Activated effector memory CD4-positive, alpha-beta T cell treated with anti-CD3 and anti-CD28 coated beads, Interleukin-2, amount 50 U/mL, for 16 hours (primary cell): Measurements from ENCODE around the gene TRAF3IP1.
A peak's percentile ranks its signal among the peaks of the same experiment; 100 is the strongest.

Experiments used
- DNase-seq: peaks from one replicate; pipeline ENCODE4 v3.0.0-alpha.2; 2020

The TRAF3IP1 gene

DNA sequence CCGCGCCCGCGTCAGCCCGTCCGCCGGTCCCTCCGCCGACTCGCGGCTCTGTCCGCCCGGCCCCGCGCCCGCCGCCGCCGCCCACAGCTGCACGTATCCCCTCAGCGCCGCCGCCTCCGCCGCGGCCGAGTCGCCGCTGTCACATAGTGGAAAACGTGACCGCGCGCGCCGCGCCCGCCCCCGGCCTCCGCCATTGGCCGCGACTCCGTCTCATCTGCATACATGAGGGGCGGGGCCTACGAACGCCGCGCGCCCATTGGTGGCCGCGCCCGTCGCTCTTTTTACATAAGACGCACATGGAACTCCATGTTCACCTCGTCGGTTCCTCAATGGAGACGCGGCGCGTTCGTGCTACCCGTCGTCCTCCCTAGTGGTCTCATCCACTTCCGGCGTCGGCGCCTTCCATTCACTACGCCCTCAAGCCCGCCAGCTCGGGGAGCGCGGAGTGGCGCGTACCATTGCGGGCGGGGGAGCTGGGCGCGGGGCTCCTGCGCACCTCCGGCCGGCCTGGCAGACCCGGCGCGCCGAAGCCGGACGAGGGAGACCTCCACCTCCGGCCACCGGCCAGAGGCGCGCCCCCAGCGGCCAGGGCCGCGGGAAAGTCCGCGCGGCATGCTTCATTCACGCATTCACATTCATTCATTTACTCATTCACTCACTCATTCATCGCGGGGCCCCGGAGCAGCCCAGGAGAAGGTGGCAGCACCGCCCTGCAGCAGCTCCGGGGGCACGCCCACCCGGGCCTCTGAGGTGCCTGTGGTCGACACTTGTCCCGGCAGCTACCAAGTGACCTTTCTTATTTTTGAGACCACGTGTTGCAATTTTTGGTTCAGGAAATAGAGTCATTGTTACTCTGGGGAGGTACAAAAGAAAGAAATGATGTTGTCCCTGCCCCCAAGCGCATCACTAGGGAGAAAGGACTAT is 31.4 kb upstream of the TRAF3IP1 start:
- DNase-seq: peak; percentile 98

DNA sequence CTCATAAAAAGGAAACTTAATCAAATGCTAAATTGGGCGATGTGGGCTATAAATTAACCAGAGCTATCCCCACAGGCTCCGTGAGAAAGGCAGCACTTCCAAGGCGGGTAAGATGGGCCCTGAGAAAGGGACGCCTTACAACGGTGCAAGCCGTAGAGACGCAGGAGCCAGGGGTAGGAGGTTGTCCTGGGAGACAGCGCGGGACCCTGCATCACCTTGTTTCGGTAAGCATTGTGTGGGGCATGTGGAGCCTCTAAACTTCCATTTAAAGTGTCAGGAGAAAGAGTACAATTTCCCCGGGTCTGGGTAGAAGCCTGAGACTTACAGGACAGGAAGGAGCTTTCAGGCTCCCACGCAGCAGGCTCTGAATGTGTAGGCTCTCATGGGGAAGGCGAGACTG is 30.7 kb upstream of the TRAF3IP1 start:
- no peak for DNase-seq

DNA sequence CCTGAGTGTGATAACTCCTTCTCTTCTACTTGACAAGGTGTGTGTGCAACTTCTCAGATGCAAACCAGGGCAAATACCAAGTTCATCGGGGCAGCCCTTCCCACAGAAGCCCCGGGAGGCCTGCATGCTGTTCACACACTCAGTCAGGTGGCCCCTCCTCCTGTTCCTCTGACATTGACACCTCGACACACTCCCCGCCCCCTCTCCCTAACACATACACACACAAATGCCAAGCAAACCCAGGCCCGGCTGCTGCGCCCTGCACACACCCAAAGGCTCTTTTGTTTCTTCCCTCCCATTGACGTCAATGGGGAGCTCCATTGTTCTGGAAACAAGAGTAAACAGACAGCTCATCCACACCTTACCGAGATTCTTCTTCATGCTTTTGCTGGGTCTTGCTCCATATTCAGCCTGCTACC is 30.2 kb upstream of the TRAF3IP1 start:
- DNase-seq: no peak

DNA sequence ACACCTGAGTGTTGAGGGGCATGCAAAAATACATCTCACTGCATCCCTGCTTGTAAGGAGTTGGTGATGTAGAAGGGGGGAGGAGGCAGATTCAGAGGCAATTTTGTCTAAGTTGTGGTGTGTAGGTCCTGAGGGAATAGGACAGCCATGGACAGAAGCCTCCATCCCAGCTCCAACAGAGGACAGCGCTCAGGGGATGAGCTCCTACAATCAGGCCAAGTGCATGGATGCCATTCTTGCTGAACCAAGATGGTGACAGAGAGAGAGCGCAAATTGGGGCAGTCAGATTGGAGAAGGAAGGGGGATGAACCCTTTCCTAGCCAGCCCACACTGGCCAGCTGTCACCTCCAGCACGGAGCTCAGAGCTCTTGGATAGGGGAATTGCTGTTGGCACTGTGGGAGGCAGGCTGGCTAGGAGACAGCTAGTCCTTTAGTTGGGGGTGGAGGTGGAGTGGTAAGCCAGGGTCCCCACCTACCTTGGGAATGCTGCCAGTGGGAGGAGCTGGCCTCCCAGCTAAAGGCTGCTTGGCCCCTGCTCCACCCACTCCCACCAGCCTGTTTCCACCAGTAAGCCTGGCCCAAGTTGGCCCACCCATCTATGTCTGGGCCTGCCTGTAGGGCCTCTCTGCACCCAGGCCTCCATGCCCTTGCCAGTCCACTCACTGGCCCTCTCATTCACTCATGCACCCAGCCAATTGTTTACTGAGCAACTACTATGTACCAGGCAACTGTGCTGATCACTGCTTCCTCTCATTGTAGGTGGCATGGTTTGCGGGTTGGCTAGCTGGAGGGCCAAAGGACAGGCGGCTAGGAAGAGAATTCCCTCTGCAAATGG is 29.4 kb upstream of the TRAF3IP1 start:
- DNase-seq: no peak

DNA sequence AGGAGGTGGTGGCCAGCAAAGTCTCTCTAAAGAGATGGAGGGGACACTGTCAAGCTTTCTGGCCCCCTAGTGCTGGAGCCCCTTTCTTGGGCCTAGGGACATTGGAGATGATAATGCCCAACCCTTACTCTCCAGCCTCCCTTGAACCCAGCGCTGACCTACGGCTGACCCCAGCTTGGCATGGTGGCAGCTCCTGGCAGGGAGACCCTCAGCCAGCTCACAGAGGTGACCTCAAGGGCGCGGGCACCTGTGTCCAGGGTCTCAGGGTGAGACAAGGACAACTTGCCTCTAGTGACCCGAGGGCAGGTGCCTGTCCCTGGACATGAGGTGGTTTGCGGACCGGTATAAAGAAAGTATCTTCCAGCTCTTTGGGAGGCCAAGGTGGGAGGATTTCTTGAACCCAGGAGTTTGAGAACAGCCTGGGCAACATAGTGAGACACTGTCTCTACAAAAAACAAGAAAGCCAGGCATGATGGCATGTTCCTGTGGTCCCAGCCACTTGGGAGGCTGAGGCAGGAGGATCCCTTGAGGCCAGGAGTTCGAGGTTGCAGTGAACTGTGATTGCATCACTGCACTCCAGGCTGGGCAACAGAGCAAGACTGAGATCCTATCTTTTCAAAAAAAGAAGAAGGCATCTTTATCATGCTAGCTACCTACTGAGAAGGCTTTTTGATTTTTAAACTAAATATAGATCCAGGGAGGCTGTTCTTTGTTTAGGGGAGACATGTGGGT is 28.6 kb upstream of the TRAF3IP1 start:
- no peak for DNase-seq

DNA sequence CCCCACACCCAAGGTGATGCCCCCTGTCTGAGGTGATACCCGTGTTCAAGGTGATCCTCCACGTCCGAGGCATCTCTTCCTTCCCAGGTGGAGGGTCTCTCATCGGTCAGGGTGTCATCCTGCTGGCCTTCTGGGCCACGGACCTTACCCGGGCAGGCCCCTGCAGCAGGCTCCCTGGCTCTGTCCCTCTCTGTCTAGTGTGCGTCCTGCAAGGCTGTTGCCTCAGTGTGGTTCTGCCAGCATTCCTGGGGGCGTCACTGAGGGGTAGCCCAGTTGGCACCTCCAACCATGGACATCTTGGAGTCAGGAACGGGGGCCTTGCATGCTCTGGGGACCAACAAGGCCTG is 26.3 kb upstream of the TRAF3IP1 start:
- no peak for DNase-seq

DNA sequence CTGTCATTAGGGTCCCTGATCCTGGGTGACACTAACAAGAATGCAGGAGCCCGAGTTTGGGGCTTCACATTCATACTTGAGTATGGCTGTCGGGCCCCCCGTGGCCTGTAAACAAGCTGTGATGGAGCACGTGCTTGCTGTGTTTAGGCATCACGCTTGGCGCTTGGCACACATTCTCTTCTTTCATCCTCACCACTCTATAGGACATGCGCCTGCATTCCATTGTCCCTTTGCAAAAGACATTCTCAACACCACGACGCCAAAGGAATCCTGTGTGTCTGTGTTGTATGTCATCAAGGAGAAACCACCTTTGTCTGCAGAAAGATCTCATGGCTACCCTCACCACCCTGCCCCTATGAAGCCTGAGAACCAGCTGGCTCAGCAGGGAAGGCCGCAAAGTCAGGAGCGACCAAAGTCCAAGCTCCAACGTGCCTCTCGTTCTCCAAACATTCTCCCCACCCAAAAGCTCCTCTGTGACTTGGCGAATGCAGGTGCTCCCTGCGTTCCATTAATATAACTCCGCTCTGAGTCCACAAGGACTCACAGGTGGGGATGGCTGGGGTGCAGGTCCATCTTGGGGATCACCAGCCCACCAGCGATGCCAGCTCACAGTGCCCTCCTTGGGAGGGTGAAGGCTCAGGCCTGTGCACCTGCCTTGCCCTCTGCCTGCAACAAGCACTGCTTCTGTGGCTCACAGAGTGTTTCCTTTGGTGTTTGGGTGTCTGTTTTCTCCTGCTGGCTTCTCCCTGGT is 25.8 kb upstream of the TRAF3IP1 start:
- no peak for DNase-seq

DNA sequence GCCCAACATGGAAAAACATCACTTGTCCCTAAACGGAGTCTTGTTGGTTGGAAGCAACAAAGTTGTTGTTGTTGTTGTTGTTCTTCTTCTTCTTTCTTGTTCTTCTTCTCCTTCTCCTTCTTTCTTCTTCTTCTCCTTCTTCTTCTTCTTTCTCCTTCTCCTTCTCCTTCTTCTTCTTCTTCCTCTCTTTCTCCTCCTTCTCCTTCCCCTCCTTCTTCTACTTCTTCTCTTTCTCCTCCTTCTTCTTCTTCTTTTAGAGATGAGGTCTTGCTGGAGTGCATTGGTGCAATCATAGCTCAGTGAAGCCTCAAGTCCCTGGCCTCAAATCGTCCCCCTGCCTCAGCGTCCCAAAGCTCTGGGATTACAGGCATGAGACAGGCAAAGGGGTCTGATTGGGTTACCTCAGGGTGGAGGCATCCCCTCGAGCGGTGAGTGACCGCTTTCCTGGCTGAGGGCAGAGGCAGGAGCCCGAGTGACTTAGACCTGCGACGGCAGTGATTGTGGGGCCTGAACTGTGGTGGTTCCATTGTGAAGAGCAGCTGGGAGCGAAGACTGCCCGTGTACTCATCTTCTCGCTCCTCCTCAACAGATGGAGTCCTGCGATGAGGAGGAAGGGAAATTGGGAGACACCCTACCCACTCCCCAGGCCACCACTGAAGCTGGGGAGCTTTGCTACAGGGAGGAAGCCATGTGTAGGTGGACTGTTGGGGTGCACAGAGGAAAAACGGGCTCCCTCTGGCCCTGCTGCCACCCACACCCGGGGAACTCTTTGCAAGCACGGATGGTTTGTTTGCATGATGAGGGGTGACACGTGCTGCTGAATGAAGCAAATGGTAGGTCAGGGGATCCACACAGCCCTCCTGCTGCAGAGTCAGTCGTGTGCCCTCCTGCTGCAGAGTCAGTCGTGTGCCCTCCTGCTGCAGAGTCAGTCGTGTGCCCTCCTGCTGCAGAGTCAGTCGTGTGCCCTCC is 24.9 kb upstream of the TRAF3IP1 start:
- DNase-seq: no peak

DNA sequence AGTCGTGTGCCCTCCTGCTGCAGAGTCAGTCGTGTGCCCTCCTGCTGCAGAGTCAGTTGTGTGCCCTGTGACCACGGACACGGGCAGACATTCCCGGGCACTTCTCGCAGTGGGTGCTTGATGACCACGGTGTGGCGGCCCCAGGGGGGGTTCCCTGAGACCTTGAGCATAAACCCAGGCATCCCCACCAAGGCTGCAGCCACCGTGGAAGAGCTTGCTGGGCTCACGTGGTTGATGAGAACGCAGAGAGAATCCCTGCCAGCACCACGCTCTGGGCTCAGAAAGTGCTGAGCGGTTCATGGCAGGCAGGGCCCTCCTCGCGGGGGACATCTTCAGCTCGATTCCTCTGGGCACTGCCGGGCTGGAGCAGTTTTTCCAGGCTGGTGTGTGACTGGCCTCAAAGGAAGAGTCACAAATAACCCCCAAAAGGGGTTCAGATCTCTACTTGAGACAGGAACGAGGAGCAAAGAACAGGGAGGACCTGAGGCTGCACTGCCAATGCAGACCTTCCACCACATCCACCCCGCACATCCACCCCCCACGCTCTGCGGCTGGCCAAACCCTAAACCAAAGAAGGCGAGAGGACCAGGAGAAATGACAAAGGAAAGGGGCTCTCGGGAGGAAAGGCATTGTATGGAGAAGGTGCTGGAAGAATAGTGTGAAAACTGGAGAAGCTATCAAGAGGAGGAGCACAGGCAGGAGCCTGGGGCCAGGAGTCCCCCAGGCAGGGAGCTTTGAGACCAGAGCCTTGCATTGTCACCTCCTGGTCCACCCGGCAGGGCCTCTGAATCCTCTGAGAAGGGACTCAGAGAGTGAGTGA is 23.5 kb upstream of the TRAF3IP1 start:
- no peak for DNase-seq

DNA sequence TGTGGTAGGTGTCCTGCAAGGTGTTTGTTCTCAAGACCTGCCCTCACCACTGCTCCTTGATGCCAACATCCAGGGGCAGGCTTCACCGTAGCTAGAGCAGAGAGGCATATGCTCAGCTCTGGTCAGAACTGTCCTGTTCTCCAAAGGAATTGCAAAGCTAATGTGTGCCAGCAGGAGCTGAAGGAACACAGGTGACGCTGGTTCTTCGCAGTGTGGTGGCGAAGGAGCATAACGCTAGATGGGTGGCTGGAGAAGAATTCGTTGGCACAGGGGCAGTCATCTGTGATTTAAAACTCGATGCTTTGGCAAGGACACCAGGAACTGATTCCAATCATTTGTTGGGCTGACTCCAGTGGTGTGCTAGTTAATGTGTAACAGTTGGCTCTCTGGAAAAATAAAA is 20.5 kb upstream of the TRAF3IP1 start:
- DNase-seq: no peak

DNA sequence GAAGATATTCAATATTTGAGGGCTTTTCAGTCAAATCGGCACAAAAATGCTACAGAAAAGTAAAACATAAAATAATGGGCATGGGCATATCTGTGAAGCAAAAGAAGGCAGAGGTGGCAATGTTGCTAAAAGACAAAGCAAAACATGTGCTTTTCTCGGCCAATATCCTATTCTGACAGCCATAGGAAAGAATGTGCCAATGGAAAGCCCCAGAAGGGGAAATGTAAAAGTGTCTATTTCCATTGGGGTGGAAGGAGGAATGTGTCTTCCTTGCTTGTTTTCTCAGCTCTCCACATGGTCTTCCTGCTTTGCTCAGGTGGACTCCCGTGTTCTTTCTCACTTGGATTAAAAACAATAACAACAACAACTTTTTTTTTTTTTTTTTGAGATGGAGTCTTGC is 18.2 kb upstream of the TRAF3IP1 start:
- no peak for DNase-seq

DNA sequence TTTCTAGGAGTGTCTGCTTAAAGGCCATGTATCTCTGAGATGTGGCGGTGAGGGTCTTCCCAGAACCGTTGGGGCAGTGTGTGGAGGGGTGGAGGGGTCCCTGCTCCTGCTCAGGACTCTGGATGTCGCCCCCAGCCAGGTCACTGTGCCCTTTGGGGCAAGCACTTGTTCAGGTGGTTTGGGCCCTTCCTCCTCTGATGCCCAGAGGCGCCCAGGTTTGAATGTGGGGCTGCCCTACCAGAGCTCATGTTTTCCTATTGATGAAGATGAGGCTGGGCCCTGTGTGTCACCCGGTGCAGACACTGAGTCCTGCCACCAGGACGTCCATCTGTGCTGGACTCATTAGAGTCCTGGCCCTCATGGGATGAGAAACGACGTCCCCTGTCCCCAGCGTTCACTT is 17.6 kb upstream of the TRAF3IP1 start:
- no peak for DNase-seq

DNA sequence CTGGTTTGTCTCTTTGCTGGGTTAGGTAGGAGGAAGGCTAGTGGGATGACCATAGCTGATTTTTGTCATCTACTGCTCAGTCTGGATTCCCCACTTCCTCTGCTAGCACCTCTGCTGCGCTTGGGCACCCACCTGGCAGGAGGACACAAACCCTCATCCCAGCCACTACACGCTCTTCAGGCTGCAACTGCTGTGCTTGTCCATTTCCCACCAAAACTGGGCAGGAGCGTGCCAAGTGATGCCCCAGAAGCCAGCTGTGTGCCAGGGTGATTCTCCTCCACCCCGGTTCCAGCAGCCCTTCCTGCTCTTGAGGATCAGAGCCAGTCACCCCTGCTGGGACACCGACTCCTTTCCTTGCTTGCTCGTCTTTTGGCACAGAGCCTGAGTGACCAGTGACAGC is 16.2 kb upstream of the TRAF3IP1 start:
- DNase-seq: peak; percentile 24

DNA sequence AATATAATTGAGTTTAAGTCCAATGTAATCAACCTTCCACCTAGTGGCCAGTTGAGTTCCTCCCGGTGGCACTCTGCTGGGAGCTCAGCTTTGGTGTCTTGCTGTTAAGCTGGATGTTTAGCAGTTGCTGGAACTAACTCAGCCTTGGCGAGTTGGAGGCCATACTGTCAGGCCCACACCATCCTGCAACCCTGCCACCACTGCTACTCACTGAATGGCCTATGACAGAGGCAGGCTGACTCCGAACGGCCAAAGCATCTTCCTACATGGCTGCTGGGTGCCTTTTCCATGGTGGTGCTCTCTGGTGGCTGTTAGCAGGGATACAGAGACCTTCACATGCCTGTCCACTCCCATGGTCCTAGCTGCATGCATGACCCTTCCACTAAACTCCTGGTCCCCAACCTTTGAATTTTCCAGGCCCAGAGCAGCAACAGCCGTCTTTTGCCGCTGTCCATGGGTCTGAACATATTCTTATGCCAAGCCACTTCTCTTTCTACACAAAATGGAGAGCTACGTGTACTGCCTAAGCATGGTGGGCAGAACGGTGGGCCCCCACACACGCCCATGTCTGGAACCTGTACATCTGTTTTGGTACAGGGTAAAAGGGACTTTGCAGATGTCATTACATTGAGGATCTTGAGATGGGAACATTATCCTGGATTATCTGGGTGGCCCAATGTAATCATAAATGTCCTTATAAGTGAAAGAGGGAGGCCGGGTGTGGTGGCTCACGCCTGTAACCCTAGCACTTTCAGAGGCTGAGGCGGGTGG is 15.0 kb upstream of the TRAF3IP1 start:
- peak; percentile 59 for DNase-seq

DNA sequence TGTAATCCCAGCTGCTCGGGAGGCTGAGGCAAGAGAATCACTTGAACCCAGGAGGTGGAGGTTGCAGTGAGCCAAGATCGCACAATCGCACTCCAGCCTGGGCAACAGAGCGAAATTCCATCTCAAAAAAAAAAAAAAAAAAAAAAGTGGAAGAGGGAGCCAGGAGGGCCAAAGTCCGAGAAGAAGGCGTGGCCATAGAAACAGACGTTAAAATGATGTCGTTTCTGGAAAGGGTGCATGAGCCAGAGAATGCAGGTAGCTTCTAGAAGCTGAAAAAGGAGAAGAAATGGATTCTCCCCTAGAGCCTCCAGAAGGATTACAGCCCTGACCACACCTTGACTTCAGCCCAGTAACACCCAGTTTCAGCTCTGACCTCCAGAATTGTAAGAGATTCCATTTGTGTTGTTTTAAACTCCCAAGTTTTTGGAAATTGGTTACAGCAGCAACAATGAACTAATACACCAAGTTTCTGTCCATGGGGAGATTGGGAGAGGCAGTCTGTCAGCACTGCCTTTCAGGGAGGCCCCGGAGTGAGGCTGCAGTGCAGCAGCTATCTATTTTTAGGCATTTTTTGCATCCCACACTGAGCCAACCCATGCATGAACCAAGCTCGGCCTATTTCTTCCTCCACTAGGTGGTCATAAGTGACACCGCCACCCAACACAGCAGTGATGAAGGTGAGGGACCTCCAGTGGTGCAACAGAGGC is 14.2 kb upstream of the TRAF3IP1 start:
- peak; percentile 39 for DNase-seq

DNA sequence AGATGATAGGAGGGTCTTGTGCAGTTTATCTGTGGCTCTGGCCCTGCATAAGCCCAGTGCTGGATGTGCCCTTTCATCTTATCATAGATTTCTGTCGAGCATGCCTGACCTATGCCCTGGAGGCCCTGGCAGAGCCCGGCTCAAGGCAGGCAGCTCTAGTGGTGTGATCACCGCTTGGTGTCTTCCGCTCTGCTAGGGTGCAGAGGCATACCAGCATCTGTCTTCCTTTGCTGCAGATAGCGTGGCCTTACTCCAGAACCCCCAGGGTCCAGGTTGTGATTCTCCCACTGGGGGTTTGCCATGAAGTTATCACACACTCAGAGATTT is 13.7 kb upstream of the TRAF3IP1 start:
- no peak for DNase-seq

DNA sequence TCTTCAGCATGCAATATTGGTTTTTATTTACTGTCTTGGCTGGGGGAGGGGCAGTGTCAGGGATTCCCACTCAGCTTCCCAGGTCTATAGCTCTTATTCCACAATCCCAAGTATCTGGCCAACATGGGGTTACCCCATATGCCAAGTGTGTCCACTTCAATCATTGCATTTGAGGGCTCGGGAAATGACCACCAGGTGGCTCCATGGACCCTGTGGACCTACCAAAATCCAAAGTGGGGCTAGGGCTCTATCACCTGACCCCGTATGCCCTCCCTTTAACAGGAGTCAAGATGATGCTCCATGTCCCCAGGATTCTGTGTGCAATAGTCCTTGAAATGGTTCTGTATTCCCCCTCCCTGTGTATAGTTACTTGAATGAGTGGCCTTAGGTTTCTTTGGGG is 12.1 kb upstream of the TRAF3IP1 start:
- DNase-seq: peak; percentile 55

DNA sequence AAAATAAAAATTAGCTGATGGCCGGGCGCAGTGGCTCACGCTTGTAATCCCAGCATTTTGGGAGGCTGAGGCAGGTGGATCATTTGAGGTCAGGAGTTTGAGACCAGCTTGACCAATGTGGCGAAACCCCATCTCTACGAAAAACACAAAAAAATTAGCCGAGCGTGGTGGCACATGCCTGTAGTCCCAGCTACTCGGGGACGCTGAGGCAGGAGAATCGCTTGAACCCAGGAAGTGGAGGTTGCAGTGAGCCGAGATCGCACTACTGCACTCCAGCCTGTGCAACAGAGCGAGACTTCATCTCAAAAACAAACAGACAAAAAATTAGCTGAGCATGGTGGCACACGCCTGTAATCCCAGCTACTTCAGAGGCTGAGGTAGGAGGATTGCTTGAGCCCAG is 9.6 kb upstream of the TRAF3IP1 start:
- DNase-seq: peak; percentile 22
